HG03025 (cell line): ENCODE data around the gene CHDH.

ENCODE experiments used
- ATAC-seq: cut with Tn5 transposase; IDR thresholded peaks from one replicate; pipeline ENCODE4 v1.9.1; 2021; ENCODE audit warnings: mild to moderate bottlenecking, moderate library complexity; ENCODE audit not compliant: unreplicated experiment, low FRiP score

CHDH gene

GRCh38 chr3:53846134-53846850, at the start of gene CHDH, which contains the start of gene IL17RB:
Gene CHDH (minus strand): TSS chr3:53846419. CDS start chr3:53824008, 22,411 bp downstream.
Gene IL17RB (plus strand): TSS chr3:53846568. CDS start chr3:53846589, 21 bp downstream.
- no peak for ATAC-seq

- ATAC-seq = no peak
Measured at GRCh38 chr3:53892286-53892637, 46.0 kb upstream of the CHDH start.

GRCh38 chr3:53891497-53892285, 45.5 kb upstream of the CHDH start, which contains the start of gene SELENOK:
Gene SELENOK (minus strand): TSS chr3:53891859.
- ATAC-seq = peak; percentile 98

- no peak for ATAC-seq
Measured at GRCh38 chr3:53890726-53891475, 44.7 kb upstream of the CHDH start.

GRCh38 chr3:53888232-53888631, 42.0 kb upstream of the CHDH start:
- ATAC-seq = no peak

- no peak for ATAC-seq
Measured at GRCh38 chr3:53887446-53887845, 41.2 kb upstream of the CHDH start.

GRCh38 chr3:53885239-53885638, 39.0 kb upstream of the CHDH start:
- ATAC-seq = no peak

GRCh38 chr3:53884623-53885022, 38.4 kb upstream of the CHDH start:
- ATAC-seq = no peak

GRCh38 chr3:53883008-53883407, 36.8 kb upstream of the CHDH start:
- ATAC-seq = no peak

- peak; percentile 82 for ATAC-seq
Measured at GRCh38 chr3:53881691-53882593, 35.7 kb upstream of the CHDH start, which contains the start of gene ACTR8. Gene ACTR8 (minus strand): TSS chr3:53882152. CDS start chr3:53882101, 51 bp downstream.

- no peak for ATAC-seq
Measured at GRCh38 chr3:53880396-53881345, 34.5 kb upstream of the CHDH start.

- no peak for ATAC-seq
Measured at GRCh38 chr3:53865732-53866499, 19.7 kb upstream of the CHDH start.

- no peak for ATAC-seq
Measured at GRCh38 chr3:53863145-53863544, 16.9 kb upstream of the CHDH start.

- ATAC-seq = no peak
Measured at GRCh38 chr3:53862241-53862640, 16.0 kb upstream of the CHDH start.

- ATAC-seq = no peak
Measured at GRCh38 chr3:53860196-53860595, 14.0 kb upstream of the CHDH start.

GRCh38 chr3:53859178-53859577, 13.0 kb upstream of the CHDH start:
- ATAC-seq = no peak

- ATAC-seq = no peak
Measured at GRCh38 chr3:53858096-53858741, 12.0 kb upstream of the CHDH start.

GRCh38 chr3:53856964-53857363, 10.7 kb upstream of the CHDH start:
- ATAC-seq = no peak
